ENCODE data around the gene NCOA5.

DNA sequence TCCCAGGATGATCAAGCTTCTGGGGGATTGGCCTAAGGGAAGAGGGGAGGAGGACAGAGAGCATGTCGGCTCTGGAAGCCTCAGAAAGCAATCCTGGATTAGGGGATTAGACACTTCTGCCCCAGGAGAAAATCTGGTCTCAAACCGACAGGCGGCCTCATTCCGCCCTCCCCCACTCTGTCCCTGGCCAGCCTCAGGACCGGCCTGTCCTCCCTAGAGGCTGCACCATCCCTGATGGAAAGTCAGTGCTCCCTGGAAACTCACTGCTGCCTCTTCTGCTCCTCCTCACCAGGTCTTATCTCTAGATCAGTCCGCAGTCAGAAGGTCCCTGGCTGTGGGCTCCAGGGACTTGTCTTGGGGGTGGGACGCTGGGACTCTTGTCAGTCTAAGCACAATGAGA, 61.7 kb downstream of the NCOA5 start:
- TF ChIP-seq, protein P1, sequence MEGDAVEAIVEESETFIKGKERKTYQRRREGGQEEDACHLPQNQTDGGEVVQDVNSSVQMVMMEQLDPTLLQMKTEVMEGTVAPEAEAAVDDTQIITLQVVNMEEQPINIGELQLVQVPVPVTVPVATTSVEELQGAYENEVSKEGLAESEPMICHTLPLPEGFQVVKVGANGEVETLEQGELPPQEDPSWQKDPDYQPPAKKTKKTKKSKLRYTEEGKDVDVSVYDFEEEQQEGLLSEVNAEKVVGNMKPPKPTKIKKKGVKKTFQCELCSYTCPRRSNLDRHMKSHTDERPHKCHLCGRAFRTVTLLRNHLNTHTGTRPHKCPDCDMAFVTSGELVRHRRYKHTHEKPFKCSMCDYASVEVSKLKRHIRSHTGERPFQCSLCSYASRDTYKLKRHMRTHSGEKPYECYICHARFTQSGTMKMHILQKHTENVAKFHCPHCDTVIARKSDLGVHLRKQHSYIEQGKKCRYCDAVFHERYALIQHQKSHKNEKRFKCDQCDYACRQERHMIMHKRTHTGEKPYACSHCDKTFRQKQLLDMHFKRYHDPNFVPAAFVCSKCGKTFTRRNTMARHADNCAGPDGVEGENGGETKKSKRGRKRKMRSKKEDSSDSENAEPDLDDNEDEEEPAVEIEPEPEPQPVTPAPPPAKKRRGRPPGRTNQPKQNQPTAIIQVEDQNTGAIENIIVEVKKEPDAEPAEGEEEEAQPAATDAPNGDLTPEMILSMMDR (IDR thresholded peaks at IDR 0.05) = no peak
- TF ChIP-seq, protein P2, sequence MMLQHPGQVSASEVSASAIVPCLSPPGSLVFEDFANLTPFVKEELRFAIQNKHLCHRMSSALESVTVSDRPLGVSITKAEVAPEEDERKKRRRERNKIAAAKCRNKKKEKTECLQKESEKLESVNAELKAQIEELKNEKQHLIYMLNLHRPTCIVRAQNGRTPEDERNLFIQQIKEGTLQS (CRISPR knock-in tag; conservative IDR thresholded peaks at IDR 0.05) = no peak
- TF ChIP-seq, protein P3, sequence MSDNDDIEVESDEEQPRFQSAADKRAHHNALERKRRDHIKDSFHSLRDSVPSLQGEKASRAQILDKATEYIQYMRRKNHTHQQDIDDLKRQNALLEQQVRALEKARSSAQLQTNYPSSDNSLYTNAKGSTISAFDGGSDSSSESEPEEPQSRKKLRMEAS (CRISPR knock-in tag; IDR thresholded peaks at IDR 0.05) = no peak
- TF ChIP-seq TEAD4 (CRISPR knock-in tag; IDR thresholded peaks at IDR 0.05) (no peak), NFE2L1 (CRISPR knock-in tag; IDR thresholded peaks at IDR 0.05) (no peak), JUN (CRISPR knock-in tag; IDR thresholded peaks at IDR 0.05) (no peak), NFYB (CRISPR knock-in tag; conservative IDR thresholded peaks at IDR 0.05; ENCODE audit: low read depth) (no peak), RELA (CRISPR knock-in tag; IDR thresholded peaks at IDR 0.05; ENCODE audit: borderline replicate concordance) (no peak)
